ENCODE results near the gene SH3BP1.
"Not testable (repeated sequence)": the region's sequence is repeated elsewhere in the genome, so short reads cannot be mapped to it uniquely, and the experiment has no call there.

The SH3BP1 gene

GRCh38 chr22:37680191-37680851 is 40.9 kb downstream of the SH3BP1 start:
- DNase-seq, result no peak

- DNase-seq, result no peak
These were observed 41.5 kb downstream of the SH3BP1 start for GRCh38 chr22:37681001-37681424.

- DNase-seq, result peak; percentile 83
These were observed 42.1 kb downstream of the SH3BP1 start for GRCh38 chr22:37681556-37682049.

- no peak for DNase-seq
These were observed 45.5 kb downstream of the SH3BP1 start for GRCh38 chr22:37684803-37685615.

DNA sequence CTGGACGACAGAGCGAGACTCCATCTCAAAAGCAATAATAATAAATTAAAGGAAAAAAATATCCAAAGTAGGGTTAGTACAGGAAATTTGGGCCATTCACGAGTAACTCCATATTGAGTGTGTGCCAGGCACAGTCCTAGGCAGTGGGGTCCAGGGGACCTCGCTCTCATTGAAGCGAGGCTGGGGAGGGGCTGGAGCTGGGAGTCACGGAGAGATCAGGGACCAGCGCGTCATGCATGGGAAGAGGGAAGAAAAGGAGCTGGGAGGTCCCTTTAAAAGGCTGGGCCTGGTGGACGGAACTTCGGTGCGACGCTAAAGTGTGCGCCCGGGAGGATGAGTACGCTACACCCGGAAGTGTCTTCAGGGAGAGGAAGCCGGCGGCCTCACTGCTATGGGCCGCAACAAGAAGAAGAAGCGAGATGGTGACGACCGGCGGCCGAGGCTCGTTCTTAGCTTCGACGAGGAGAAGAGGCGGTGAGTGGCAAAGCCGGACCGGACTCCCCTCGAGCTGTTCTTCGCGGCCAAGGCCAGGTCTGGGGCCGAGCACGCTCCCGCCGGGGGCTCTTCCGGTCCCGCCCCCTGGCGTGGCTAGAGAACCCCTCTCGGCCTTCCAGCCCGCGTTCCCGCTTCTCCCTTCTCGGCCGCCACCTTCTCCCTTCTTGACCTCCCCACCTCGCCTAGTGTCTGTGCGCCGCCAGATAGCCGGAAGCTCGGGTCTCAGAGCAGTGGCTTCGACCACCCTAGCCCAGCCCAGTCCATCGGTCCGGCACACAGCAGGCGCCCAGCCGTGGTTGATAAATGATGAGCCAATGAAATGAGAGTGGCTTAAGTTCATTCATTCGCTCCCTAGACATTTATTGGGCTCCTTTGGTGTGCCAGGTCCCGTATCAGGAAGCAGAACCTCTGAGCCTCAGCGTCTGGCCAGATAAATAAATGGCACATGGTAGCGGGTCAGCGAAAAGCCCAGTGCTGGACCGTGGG is 46.8 kb downstream of the SH3BP1 start, which contains the start of gene NOL12:
Gene NOL12, plus strand, starts transcription at position 342 of the 981 bp plus-strand sequence. Its CDS starts 50 bp downstream, at position 392.
- peak; percentile 86 for DNase-seq

DNA sequence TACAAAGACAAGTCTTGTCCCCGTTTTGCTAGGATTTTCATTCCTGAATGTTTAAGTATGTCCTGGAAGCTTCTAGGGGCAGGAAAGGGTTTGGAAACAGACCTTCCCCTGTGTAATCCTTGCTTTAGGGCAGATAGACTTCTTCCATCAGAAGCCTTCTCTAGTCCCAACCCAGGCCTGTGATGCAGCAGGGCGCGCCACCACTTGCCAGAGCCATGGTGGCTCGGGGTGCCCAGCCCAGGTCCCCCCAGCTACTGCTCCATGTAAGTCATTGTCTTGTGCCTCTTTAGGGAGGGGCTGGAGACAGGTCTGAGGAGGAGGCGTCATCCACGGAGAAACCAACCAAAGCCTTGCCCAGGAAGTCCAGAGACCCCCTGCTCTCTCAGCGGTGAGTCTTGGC is 50.9 kb downstream of the SH3BP1 start:
- DNase-seq, result no peak

DNA sequence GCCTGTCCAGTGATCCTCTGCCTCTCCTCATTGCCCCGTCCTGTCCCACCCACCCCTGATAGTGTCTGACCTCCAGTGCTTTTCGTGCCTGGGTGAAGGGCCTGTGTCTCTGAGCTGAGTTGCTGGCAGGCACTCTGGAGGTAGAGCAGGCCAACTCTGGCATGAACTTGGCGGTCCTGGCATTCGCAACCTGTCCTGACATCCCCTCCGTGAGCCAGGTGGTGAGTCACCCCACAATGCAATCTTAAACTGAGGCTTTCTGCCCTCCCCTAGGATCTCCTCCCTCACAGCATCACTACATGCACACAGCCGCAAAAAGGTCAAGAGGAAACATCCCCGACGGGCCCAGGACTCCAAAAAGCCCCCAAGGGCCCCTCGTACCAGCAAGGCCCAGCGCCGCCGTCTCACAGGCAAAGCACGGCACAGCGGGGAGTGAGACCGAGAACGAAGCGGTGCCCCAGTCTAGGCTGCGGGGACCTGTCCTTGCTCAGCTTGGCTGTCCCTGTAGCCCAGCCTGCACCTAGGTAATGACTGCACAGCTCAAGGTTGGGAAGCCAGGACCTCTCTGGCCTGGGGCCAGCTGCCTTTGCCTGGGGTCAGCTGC is 51.5 kb downstream of the SH3BP1 start:
- DNase-seq, result no peak

DNA sequence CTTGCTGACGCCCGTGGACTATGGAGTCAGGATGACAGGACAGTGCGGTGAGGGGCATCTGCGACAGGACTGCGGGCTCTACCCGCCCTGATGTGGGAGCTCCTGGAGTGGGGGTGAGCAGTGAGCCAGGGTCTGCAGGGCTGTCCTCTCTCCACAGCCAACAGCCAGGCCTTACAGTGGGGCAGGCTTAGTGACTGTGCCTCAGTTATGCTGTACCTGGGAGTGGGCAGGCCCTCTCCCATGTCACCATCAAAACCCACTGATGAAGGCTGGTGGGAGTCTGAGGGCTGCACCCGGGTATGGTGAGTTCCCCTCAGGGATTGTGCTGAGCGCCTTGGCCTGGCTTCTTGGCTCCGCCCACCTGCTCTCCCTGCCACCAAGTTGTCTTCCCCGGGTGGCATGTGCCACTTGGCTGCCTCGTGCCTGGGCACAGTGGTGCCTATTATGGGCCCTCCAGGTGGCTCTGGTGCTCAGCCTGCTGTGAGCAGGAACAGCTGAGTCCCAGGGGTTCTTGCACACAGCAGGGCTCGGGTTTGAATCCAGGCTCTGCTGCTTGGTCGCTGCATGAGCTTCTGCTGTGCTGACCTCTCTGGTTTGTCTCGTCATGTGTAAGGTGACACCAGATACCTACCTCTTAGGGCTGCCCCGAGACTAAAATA is 53.3 kb downstream of the SH3BP1 start:
- no peak for DNase-seq

- DNase-seq, result not testable (repeated sequence)
These were observed 54.7 kb downstream of the SH3BP1 start for GRCh38 chr22:37694131-37694530.

GRCh38 chr22:37696260-37696656 is 56.8 kb downstream of the SH3BP1 start:
- DNase-seq, result not testable (repeated sequence)

DNA sequence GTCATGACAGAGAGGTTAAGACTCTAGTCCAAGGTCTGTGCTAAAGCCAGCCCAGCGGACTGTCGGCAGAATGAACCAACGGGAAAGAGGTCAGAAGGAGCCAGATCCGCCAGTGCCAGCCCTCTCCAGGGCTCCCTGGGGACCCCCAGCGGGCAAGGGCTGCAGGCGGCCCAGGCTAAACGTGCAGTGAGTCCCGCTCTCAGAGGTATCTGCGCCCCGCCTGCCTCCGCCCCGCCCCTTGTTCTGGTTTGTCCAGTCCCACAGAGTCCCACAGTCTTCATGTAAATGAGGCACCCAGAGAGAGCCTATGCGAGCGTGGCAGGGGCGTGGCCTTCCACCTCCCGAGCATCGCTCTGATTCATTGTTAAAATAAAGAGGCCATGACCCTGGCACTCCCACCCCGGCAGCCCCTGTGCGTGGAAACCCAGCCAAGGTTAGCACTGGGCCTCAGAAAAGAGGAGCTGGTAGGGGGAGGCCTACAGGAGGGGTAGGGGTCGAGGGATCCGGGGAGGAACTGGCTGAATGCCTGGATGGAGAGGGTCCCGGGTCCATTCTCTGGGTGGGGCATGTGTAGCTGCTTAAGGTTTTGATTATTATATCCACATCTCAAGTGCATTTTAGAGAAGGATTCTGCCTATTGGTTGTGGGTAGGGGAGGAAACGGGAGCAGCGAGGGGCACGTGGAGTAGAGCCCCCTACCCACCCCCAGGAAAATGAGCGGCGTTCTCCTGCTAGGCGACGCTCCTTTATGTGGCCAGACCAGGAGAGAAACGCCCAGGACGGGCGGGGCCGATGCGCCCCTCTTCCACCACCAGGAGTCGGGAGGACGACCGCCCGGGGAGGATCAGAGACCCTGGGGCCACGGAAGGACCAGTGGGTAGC is 57.4 kb downstream of the SH3BP1 start, which contains the start of gene TRIOBP:
Gene TRIOBP, plus strand, starts transcription at position 392 of the 881 bp plus-strand sequence. CDS start 4,318 bp downstream, outside the sequence.
- peak; percentile 90 for DNase-seq

DNA sequence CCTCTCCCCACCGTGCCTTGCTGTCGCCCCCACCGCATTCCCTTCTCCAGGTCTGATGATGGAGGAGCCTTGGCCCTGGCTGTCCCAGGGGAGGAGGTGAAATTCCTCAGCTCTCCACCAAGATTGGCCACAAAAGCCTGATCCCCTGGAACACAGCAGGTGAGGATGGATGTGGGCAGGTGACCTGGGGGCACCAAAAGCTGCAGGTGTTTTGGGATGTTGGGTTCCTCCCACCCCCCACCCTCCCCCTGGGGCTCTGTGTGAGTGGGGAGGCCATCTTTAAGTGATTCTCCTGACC is 58.0 kb downstream of the SH3BP1 start:
- no peak for DNase-seq

- DNase-seq, result no peak
These were observed 61.8 kb downstream of the SH3BP1 start for GRCh38 chr22:37701141-37701786.

DNA sequence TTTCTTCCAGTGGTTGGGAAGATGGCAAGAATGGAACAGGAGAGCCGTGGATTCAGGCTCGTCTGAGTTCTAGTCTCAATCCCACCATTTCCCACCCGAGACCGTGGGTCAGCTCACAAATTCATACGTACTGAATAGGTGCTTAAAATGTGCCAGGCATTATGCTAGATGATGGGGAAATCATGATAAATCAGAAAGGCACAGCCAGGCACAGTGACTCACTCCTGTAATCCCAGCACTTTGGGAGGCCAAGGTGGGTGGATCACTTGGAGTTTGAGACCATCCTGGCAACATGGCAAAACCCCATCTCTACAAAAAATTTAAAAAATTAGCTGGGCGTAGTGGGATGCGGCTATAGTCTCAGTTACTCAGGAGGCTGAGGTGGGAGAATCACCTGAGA is 64.4 kb downstream of the SH3BP1 start:
- no peak for DNase-seq

- no peak for DNase-seq
These were observed 65.2 kb downstream of the SH3BP1 start for GRCh38 chr22:37704645-37705044.

DNA sequence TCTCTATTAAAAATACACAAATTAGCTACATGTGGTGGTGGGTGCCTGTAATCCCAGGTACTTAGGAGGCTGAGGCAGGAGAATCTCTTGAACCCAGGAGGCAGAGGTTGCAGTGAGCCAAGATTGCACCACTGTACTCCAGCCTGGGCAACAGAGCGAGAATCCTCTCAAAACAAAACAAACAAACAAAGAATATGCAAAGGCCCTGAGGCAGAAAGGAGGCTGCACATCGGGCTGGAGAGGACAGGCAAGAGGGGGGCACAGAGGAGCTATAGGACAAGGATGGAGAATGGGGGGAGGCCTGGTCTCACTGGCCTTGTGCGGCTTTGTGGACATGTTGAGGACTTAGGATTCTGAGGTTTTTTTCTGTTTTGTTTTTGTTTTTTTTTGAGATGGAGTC is 65.7 kb downstream of the SH3BP1 start:
- DNase-seq, result no peak

Data from activated CD4-positive, alpha-beta T cell treated with anti-CD3 and anti-CD28 coated beads, Interleukin-2, amount 50 U/mL, for 16 hours (primary cell).